Fibroblast of the conjunctiva (primary cell): Measurements from ENCODE around the gene JAG2.

Experiments used
- DNase-seq: peaks from one replicate; pipeline ENCODE4 v3.0.0-alpha.2; 2010; ENCODE audit warnings: low read depth

The JAG2 gene

DNA sequence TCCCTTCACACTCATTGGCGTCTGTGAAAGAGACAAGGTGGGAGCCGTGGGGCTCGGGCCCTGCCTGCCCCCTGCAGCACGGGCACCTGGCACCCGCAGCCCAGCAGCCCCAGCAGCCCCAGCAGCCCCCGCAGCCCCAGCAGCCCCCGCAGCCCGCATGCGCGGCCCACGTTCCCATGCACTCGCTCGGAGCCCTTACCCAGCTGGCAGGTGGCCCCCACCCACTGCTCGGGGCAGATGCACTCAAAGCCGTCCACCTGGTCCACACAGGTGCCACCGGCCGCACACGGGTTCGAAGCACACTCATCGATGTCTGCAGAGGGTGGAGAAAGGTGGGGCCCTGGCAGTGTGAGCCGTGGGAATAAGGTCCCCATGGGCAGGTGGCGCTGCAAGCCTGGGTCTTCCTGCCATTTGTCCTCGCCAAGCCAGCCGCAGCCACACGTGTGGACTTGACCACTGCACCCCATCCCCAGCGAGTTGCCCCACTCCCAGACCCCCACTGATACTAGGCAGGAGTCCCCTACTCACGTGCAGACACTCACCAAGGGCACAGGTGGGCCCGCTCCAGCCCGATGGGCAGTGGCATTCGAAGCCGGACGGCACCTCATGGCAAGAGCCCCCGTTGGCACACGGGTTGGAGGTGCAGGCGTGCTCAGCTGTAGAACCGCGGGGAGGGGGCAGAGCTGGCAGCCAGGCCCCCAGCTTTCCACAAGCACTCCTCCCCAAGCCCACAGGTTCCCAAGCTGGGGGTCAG, 17.3 kb downstream of the JAG2 start:
- no peak for DNase-seq

DNA sequence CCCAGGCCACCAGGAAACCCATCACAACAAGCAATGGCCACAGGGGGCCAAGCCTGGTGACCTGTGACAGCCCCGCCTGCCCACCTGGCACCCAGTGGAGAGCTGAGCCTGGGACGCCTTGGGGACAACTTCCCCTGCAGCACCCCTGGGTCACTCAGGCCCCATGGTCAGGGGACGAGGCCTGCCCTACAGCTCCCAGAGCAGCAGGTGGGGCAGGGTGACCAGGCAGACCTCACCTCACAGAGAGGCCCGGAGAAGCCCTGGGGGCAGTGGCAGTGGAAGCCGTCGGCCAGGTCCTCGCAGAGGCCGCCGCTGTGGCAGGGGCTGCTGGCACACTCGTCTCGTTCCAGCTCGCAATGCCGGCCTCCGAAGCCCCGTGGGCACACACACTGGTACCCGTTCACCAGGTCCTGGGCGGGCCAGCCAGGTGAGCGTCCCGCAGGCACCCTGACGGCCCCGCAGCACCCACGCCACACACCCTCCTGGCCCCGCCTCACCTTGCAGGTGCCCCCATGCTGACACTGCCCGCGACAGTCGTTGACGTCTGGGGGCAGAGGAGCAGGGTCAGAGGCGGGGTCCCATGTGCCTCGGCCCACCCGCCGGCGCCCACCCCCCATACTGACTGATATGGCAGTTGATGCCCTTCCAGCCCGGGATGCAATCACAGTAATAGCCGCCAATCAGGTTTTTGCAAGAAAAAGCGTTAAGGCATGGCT, 18.1 kb downstream of the JAG2 start:
- DNase-seq: no peak

DNA sequence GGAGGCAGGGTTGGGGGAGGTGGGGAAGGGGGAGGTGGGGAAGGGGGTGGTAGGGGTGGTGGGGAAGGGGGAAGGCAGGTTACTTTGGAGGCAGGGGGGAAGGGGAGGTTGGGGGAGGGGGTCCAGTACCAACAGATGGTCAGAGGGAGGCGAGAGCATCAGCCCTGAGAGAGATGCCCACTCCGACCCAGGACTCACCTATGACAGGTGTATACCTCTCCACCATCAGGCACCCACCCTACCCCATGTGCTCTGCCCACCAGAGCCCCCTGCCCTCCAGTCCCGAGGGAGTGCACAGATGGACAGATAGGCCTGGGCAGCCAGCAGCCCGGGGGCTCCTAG, 18.6 kb downstream of the JAG2 start:
- DNase-seq: no peak

DNA sequence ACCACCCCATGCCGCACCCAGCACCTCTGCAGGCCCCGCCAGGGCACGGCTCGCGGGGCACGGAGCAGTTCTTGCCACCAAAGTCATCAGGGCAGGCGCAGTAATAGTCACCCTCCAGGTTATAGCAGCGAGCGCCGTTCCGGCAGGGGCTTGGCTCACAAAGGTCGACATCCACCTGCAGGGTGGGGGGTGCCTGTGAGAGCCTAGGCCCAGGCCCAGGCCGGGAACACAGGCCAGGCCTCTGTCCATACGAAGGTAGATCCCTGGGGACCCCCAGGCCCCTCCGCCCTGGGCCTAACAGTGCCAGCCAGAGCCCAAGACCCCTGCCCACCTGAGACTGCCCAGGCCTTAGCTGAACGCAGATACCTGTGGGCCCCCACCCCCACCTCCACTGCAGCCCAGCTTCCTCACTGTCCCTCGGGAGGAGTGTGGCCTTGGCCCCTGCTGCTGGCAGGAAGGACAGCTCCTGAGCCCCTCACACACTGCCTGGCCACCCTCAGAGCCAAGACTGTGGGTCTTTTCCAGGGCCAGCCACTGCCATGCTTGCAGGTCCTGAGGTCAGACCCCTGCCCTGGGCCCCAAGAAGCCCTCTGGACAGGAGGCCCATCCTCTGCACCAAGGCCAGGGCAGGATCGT, 19.3 kb downstream of the JAG2 start:
- no peak for DNase-seq

DNA sequence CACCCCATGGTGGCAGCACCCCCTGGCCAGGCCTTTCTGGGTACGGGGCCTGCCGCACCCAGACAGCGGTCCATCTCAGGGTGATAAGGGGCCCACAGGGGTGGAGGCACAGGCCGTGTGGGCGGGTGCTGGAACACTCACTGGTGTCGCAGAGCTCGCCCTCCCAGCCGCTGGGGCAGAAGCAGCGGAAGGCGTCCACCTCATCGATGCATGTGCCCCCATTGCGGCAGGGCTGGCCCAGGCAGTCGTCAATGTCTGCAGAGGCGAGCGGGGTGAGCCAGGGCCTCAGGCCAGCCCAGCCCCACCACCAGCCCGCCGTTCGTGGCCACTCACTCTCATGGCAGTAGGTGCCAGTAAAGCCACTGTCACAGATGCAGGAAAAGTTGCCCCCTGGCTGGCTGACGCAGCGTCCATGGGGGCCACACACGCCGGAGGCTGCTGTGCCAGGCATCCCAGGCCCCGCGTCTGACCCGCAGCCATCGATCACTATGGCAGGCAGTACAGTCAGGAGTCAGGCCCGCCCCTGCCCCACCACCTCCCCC, 19.9 kb downstream of the JAG2 start:
- no peak for DNase-seq

DNA sequence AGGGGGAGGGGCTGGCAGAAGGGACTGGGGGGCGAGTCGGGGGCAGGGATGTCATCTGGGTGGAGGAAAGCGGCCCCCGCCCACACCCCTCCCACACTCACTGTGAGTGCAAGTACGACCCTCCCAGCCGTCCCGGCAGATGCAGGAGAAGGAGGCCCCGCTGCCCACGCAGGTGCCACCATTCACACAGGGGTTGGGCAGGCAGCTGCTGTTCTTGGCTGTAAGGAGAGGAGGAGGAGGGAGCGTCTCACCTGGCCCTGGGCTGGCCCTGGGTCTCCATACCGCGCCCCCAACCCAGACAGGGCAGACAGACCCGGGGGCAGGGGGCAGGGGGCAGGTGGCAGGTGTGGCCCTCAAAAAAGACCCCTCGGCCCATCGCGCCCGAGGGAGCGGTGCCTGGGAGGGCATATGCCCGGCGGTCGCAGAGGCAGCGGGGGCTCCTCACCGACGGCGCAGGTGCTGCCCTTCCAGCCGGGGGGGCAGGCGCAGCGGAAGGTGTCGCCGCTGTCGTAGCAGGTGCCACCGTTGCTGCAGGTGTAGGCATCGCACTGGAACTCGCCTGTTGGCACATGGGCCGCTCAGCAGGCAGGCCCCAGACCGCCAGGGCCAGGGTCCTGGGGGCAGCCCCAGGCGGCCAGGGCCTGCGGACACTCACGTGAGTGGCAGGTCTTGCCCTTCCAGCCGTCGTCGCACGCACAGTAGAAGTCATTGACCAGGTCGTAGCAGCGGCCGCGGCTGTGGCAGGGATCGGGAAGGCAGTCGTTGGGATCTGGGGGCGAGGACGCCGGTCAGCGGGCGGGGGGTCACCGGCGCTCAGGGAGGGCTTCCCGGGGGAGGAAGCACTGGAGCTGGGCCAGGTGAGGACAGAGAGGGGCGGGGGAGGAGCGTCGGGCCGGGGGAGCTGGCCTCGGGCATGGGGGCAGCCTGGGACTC, 20.6 kb downstream of the JAG2 start:
- DNase-seq: no peak

DNA sequence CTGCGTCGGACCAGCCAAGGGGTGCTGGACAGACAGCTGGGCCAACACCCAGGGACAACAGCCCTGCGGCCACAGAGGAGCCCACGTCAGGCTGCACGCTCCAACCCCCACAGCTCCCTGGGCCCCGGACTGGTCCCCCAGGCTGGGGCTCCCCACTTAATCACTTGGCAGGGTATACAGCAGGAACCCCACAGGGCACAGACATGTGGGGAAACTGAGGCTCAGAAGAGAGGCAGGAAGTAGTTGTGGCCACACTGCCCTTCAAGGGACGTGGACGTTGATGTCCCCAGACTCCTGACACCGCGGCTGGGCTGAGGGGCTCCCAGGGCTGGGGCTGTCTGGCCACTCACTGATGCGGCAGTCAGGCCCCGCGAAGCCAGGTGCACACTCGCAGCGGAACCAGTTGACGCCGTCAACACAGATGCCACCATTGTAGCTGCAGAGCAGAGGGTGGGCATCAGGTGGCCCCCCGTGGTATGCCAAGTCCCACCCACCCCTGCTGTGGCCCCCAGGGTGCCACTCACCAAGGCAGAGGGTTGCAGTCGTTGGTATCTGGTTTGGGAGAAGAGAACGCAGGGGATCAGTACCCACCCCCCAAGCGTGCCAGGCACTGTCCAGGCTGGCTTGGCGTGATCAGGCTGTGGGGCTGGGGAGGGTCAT, 21.5 kb downstream of the JAG2 start:
- DNase-seq: no peak

DNA sequence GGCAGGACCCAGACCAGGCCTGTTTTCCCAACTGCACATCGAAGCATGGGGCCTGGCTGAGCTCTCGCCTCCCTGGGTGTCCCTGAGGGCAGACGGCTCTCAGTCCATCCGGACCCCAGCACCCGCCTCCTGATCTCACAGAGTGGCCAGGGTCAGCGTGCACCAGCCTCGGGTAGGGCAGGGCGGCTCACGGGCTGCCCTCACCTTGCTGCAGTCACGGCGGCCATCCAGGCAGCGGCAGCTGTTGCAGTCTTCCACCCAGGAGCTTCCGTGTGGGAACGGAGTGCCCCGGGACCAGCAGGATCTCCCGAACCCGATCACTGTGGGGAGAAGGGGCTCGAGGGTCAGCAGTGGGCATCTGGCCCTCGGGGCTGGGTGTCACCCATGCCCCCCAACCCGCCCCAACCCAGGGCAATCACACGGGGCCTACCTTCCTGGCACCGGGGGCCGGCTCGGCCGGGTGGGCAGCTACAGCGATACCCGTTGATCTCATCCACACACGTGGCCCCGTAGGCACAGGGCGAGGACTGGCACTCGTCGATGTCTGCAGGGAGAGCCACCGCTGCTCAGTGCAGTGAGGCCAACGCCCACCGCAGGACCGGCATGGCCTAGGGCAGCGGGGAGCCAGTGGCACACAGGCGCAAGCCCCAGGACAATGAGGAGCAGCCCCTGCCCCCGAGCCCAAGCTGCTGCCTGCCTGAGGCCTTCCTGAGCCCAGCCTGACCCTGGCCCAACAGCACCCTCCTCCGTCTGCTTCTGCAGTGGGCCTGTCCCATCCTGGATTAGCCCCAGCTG, 22.2 kb downstream of the JAG2 start:
- no peak for DNase-seq

DNA sequence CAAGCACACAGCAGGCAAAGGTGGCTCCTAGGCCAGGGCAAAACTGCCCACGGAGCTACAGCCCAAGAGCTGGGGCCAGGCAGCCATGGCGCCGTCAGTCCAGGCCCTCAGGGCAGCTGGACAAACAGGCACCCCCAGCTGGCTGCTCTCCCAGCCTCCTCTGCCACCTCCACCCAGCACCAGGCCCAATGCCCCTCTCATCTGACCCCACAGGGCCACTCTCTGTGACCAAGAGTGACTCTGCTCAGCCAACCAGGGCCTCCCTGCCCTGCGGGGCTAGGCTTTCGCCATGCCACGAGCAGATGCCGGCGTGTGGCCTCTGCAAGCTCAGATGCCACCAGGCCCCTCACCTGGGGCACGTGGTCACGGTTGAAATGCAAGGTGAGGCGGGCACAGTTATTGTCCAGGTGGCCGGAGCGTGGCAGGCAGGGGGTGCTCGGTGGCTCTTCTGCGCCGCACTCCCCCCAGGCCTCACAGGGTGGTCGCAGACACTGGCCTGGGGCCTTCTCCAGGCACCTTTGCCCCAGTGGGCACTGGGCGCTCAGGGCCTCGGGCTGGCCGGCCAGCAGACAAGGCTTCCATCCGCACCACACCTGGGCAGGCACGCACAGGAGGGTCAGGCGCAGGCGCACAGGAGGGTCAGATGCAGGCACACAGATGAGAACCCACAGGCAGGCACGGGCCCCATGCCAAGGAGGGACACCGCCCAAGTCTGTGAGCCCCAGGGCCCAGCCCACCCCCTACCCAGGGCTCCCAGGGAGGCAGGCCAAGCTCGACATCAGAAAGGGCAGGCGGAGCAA, 23.0 kb downstream of the JAG2 start:
- DNase-seq: no peak

DNA sequence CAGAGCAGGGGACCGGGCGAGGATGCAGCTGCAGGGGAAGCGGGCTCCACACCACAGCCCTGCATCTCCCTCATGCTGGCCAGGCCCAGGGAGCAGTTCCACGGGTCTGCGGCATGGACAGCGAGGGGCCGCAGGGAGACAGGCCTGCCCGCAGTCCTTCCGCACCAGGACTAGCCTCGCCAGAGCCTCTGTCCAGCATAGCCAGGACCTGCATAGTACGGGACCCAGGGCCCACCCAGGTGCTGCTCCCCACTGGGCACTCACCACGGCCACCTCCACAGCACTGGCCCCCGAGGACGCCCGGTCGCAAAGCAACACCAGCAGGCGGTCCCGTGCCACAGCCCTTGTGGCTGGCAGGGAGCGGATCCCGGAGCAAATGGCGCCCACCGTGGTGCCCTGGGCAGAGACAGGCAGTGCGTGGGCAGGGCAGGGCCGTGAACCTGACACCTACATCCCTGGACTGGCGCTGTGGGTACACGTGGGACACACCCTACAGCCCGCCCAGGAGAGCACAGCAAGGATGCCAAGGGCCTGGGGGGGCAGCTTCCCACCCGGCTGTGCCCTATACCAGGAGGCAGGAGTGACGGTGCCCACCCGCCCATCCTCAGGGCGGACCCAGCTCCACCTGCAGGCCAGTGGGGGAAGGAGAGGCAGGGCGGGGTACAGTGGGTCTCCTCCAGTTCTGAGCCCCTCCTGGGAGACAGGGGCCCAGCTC, 23.8 kb downstream of the JAG2 start:
- no peak for DNase-seq

DNA sequence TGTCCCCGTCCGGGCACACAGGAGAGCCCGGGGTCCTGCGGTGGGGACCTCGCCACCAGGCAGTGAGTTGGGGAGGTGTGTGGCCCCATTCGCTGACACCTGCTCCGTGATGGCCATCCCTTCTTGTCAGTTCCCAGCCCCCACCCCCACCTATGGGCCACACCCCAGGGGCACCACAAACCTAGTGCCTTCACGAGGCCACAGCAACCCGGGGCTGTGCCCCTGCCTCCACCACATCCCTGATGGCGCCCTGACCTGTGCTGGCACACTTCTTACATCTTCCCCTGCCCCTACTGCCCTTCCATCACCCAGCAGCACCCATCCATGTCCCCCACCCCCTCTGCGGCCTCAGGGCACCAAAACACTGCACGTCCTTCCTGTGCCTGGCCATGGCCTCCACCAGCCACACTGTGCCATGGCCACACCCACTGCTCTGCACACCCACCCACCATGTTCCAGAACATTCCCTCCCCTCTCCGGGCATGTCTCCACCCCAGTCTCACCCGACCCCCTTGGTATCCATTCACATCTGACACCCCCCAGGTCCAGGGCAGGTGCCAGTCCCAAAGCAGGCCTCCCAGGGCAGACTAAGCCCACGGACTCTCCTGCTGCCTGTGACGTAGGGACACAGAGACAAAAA, 24.4 kb downstream of the JAG2 start:
- no peak for DNase-seq

DNA sequence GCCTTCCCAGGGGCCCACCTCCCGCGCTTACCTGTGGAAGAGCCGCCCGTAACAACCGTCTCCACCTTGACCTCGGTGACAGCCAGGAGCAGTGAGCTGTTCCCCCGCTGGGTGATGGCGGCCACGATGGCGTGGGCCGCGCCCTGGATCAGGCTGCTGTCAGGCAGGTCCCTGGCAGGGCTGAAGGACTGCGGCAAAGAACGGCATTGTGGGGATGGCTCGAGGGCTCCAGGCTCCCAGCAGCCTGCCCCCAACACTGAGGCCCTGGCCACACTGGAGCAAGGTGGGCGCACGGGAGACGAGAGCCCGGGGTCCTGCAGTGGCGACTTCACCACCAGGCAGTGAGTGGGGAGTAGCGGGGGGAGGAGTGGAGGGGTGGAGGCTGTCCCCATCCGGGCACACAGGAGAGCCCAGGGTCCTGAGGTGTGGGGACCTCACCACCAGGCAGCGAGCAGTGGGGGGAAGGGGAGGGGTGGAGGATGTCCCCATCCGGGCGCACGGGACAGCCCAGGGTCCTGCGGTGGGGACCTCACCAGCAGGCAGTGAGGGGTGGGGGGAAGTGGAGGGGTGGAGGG, 25.0 kb downstream of the JAG2 start:
- no peak for DNase-seq

DNA sequence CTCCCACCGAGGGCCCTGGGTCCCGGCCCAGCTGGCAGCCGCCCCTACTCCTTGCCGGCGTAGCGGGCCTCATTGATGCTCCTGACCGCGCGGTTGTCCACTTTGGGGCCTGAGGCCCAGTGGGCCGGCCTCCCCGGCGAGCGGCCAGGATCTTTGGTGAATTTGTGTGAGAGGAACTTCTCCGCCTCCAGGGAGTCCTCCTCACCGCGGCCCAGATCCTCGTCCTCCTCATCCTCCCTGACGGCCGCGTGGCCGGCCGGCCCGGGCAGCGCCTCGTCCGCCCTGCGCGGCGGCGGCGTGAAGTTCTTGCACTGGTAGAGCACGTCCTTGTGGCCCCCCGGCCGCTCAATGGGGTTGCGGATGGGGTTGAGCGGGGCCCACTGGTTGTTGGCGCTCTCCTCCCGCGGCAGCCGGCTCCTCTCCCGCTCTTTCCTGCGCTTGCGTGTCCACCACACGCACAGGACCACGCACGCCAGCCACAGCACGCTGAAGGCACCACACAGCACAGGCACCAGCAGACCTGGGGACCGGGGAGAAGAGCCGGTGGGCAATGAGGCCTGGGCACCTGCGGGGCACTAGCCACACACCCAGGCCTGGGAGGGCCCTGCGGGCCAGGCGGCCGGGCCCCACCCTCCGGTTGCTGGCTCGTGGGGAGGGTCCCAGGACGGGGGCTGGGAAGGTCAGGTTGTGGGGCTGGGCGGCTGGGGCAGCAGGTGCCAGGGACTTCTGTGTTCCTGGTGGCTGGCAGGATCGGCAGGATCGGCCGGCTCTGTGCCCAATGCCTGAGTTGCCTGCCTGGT, 25.7 kb downstream of the JAG2 start:
- DNase-seq: no peak

DNA sequence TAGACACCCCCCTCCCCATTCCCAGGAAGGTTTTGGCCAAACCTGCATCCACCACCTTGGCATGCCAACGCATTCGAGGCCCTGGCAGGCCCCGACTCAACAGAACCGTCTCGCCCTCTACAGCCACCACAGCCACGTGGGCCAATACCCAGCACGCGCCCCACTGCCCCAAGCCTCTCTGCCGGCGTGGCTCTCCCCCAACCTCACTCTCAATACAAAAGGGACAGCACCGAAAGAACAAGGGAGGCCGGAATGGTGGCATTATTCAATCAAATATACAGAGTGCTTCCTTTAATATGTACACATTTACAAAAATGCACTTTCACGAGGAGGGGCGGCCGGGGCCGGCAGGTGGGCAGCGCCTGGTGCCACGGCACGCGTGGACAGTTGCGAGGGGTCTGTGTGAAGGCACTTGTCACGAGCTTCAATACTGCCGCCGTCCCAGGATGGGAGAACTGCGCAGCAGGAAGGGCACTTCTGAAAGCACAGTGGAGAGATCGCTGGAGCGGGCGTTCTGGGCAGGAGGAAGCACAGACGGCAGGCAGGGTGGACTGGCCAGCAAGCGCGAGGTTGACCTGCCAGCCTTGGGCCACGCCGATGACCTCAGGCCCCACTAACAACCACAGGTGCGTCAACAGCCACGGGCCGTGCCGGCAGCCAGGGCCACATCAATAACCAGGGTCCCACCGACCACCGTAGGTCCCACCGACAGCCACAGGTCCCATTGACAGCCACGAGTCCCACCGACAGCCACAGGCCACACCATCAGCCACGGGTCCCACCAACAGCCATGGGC, 26.9 kb downstream of the JAG2 start:
- DNase-seq: no peak

DNA sequence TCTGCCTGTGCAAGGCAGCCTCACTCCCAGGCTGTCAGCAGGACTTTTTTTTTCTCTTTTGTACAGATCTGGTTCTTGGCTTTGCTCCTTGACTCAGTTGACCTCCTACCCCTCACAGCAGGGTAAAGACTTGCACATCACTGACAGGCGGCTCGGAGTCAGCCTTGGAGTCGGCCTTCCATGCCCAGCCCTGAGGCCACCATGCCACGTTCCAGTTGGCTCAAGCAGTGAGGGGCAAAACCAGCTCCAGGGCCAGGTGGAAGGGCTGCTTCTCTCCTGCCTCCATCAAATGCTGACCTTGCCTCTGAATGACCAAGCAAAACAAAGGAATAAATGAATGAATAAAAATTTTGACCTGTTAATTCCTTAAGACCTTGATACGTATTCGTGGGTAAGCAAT, 27.6 kb downstream of the JAG2 start:
- no peak for DNase-seq

DNA sequence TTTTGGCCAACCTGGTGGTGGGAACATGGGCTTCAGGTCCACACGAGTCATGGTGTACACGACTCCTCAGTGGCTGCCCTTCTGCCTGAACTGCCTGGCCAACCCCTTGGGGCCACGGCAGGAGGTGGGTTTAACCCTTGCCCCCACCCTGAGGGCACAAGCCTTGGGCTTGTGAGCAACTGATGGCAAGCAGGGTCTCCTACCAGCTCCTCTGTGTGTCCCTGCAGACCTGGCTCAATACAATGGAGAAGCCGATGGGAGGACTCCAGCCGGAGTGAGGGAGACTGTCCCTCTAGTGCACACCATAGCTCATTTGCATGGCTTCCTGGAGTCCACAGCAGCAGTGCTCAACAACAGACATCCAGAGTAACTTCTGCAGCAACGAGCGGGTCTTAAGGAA, 28.0 kb downstream of the JAG2 start:
- DNase-seq: no peak

DNA sequence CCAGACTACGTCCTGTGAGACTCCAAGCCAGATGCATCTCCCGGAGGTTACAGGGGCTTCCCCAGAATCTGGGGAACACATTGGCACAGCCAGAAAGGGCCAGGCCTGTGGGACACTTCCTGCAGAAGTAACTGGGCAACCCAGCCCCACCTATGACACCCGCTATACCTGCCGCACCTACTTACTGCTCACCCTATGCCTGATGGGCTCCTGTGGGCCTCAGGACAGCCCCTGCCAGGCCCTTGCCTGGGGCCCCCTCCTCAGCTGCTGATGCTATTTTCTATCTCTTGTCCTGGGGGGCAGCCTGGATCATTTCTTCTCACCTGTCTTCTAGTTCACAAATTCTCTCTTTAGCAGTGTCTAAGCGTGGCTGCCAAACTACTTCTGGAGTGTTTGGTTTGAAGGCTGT, 28.7 kb downstream of the JAG2 start:
- no peak for DNase-seq
